GM12874 (cell line): ENCODE measurements around the gene RNU6-8.

Experiments used
- CTCF ChIP-seq: IDR thresholded peaks from 2 replicates; pipeline ENCODE4 v1.5.1; 2011; ENCODE audit warnings: low read depth, mild to moderate bottlenecking, control low read depth, low read length, moderate library complexity; ENCODE audit not compliant: insufficient read depth

RNU6-8 gene

GRCh38 chr14:32183151-32184058, 19.7 kb downstream of the RNU6-8 start:
- TF ChIP-seq CTCF: no peak

GRCh38 chr14:32171469-32171868, 31.6 kb downstream of the RNU6-8 start:
- no peak for TF ChIP-seq CTCF

- no peak for TF ChIP-seq CTCF
These were observed 33.9 kb downstream of the RNU6-8 start for GRCh38 chr14:32169191-32169590.

GRCh38 chr14:32167907-32168306, 35.2 kb downstream of the RNU6-8 start:
- TF ChIP-seq CTCF: no peak

GRCh38 chr14:32166924-32167323, 36.1 kb downstream of the RNU6-8 start:
- no peak for TF ChIP-seq CTCF

GRCh38 chr14:32166029-32166428, 37.0 kb downstream of the RNU6-8 start:
- no peak for TF ChIP-seq CTCF
